ENCODE data around the gene HIGD1B. TPM values are rescaled to one million over a fixed set of nuclear protein-coding genes. Genes with fewer than 3 reads are reported as not detected.
A peak's percentile ranks its signal among the peaks of the same experiment; 100 is the strongest.
"Not testable (repeated sequence)": the region's sequence is repeated elsewhere in the genome, so short reads cannot be mapped to it uniquely, and the experiment has no call there.

The HIGD1B gene
- not detected in 2 replicates for total RNA-seq (2014; rRNA removed; shearing (Covaris generic))

DNA sequence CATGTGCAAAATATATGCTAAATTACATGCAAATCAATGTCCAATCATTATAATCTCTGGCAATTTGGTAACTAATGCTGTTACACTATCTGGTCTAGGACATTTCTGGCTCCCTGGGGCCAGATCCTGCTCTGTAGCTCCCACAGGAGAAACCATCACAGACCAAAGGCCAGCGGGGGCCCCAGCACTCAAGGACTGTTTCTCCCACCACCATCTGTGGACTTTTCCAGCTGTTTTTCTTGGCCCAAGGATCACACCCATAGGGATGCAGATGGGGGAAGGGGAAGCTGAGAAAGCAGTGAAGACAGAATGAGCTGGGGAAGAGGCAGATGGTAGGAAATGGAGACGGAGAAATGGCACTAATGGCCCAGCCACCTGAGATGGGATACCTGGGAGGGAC, at the start of gene HIGD1B:
HIGD1B (plus strand) TSS at position 298 of the 400 bp plus-strand sequence. CDS start 270 bp downstream, outside the sequence.
- DNase-seq (ENCODE audit: low spot score) = no peak

GRCh38 chr17:44798356-44798755, 49.3 kb upstream of the HIGD1B start:
- DNase-seq (ENCODE audit: low spot score) = no peak

DNA sequence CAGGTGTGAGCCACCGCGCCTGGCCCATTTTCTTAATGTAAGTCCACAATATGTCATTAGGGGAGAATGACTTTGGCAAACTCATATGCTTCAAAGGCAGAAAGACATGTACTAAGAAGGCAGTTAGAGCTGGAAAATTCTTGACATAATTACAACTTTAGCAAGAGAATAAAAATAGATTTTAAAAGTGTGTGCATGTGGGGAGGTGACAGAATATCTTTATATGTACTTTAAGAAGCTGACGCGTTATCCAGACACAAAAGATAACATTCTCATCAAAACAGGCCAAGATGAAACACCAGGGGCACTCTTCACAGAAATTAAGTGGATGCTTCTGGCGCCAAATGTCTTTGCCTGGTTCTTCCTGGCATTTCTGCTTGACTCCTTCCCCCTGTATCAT, 45.8 kb upstream of the HIGD1B start:
- no peak for DNase-seq (ENCODE audit: low spot score)

GRCh38 chr17:44804302-44805089, 43.2 kb upstream of the HIGD1B start:
- no peak for DNase-seq (ENCODE audit: low spot score)

DNA sequence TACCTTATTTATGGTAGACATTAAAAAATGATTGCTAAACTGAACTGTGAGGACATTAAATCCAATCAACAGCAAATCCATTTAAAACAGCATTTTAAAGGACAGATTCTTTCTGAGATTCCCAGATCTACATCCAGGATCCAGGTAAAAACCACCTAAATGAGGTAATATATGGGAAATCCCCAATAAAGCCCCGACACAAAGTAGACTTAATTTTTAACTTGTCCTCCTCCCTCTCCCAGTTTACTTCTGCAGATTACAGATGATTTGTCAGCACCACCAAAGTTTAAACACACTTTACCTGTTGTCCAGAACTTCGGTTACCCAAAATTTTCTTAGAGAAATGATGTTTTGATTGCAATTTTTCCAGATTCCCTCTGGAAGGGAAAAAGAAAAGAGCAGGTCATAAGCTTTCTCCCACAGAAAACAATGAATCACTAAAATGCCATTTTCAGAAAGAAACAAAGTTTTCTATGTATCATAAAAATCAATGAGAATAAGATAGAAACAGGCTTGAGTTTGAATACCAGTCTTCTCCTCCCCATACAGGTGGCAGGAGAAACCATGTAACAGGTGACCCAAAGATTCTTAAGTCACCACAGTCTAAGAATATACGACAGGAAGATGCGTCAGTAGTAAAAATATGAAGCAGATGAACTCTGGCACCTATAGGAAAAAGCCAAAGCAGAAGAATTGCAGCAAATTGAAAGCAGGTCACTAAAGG, 40.4 kb upstream of the HIGD1B start:
- no peak for DNase-seq (ENCODE audit: low spot score)

GRCh38 chr17:44807817-44808155, 39.9 kb upstream of the HIGD1B start:
- DNase-seq (ENCODE audit: low spot score) = peak; percentile 72

DNA sequence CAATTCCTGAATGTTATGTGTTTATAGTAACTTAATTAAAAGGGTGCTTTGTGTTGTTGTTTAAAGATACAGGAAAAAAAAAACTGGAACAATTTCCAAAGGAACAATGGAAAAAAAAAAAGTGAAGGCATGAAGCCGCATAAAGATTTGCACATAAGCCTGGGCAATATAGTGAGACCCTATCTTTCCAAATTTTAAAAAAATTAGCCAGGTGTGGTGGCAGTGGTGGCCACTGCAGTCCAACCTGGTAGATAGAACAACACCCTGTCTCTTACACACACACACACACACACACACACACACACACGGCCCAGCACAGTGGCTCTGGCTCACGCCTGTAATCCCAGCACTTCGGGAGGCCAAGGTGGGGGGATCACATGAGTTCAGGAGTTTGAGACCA, 39.5 kb upstream of the HIGD1B start:
- no peak for DNase-seq (ENCODE audit: low spot score)

- not testable (repeated sequence) for DNase-seq (ENCODE audit: low spot score)
These were observed 38.9 kb upstream of the HIGD1B start for GRCh38 chr17:44808656-44809388.

DNA sequence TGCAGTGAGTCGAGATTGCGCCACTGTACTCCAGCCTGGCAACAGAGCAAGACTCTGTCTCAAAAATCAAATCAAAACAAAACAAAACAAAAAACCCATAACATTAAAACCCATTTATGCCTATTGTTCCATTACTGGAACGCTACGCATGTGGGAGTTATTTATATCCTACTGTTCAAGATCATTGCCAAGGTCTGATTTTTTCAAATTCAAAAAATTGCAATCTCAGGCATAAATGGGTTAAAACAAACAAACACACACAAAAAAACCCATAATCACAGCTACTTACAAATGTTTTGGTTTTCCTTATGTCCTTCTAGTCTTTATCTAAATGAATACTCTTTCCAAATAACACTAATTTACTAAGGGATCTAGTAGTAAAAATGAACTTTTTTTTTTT, 35.4 kb upstream of the HIGD1B start:
- DNase-seq (ENCODE audit: low spot score) = no peak

- DNase-seq (ENCODE audit: low spot score) = not testable (repeated sequence)
These were observed 29.2 kb upstream of the HIGD1B start for GRCh38 chr17:44818508-44818907.

DNA sequence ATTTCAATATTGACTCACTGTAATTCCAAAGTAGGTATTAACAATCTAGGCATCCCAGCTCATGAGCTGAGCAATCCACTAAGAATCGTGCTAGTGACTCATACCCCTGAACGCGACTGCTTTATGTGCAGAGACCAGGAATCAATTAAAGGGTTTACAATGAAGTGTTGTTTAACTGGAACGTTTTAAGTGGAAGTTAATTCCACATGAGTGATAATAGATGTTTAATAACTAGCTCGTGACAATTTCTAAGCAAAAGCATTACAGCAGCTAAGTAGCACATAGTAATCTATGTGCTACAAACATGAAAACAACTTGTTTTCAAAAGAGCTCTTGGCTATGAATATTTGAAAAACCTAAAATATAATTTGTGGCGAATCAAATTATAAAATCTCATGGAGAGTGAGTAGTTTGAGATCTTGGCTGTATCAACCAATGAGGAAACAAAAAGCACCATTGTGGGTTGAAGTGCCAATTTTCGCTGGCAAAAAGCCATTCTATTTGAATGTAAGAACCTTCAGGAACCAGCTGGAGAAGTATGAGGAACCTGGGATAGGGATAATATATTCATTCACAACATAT, 27.0 kb upstream of the HIGD1B start:
- DNase-seq (ENCODE audit: low spot score) = peak; percentile 95

DNA sequence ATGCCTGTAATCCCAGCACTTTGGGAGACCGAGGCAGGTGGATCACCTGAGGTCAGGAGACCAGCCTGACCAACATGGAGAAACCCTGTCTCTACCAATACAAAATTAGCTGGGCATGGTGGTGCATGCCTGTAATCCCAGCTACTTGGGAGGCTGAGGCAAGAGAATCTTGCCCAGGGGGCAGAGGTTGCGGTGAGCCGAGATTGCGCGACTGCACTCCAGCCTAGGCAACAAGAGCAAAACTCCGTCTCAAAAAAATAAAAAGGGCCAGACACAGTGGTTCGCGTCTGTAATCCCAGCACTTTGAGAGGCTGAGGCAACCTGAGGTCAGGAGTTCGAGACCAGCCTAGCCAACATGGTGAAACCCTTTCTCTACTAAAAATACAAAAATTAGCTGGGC, 22.4 kb upstream of the HIGD1B start:
- not testable (repeated sequence) for DNase-seq (ENCODE audit: low spot score)

DNA sequence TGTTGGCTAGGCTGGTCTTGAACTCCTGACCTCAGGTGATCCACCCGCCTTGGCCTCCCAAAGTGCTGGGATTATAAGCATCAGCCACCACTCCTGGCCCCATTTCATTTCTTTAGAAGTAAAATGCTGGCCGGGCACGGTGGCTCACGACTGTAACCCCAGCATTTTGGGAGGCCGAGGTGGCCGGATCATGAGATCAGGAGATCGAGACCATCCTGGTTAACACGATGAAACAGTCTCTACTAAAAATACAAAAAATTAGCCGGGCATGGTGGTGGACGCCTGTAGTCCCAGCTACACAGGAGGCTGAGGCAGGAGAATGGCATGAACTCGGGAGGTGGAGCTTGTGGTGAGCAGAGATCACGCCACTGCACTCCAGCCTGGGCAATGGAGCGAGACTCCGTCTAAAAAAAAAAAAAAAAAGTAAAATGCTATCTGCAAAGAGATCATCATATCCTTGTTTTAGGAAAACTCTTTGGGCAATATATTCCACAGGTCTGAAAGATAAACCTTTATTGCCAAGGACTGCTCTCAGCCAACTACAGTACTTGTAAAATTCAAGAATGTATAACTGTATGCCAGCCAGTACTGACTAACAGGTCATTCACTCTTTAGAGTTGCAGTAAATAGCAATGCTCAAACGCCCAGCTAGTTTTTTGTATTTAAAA, 21.4 kb upstream of the HIGD1B start:
- DNase-seq (ENCODE audit: low spot score) = peak; percentile 53

DNA sequence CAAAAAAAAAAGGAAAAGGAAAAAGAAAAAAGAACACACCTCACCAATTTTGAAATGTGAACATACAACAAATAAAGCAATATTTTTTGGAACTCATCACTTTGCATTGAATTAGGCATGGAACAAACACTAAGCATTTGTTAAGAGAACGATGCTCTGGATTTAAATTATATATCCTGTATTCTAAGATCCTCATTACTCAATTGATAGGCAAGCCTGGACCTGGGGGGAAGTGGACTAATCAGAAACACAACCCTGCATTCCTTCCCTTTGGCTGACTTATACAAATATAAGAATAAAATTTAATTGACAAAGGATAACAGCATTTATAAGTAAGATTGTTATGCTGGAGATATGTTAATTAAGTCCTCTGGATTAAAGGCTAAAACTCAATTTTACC, 19.8 kb upstream of the HIGD1B start:
- DNase-seq (ENCODE audit: low spot score) = no peak

GRCh38 chr17:44828919-44829522, 18.7 kb upstream of the HIGD1B start:
- peak; percentile 44 for DNase-seq (ENCODE audit: low spot score)

- DNase-seq (ENCODE audit: low spot score) = peak; percentile 62
These were observed 17.9 kb upstream of the HIGD1B start, which contains the start of gene GJC1 for GRCh38 chr17:44829523-44830358. Gene GJC1 (minus strand): TSS chr17:44830287. CDS start chr17:44805817, 24,470 bp downstream.

DNA sequence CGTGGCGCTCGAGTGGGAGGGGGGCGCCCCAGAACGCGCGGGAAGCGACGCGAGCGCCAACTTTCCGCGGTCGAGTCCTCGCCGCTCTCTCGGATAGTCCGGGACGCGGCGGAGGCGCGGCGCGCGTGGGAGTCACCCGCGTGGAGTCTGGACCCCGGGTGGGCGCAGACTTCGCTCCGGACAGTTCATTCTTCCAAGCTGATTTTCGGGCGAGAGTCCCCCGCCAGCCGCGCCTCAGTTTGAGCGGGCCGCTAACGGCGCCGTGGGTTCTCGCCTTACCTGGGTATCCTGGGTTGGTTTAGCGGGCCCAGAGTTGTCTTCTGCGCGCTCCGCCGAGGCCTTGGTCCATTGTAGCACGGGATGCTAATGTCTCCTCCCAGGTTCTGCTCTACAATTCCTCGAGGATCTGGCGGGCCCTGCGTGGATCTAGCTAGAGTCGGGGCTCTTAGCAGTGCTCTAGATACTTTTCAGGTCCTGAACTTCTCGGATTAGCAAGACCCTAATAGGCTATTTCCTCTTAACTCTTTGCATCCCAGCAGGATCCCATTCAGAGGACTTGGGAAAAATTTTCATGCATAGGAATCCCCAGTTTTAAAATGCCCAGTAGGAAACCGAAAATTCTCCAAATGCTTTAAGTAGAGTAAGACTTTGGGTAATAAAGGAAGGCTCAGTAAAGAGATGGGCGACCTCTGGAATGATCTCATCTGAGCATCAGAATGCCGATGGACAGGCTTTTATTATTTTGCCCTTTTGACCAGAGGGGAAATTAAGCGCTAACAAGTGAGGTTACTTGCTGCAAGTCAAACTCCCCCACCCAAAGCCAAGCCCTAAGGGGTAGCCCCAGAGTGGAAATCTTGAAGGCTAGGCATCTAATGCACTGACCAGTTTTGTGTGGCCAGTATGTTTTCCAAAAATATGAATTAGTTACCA, 17.1 kb upstream of the HIGD1B start:
- no peak for DNase-seq (ENCODE audit: low spot score)

GRCh38 chr17:44831371-44831770, 16.3 kb upstream of the HIGD1B start:
- DNase-seq (ENCODE audit: low spot score) = no peak

DNA sequence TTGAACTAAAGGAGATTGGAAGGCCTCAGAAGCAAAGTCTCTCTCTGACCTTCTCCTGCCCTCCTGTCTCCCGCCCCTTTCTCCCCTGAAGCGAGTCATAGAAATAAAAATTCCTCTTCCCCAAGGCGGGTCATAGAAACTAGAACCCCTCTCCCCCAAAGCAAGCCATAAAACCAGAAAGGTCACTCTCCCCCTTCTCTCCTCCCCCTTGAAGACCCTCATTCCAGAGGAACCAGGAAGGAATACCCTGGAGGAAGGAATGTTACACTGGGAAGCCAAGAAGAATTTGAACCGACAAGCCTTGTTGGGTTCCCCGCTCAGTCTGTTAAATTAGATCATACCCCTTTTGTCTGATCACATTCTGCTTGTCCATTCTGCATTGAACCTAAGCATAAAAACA, 14.9 kb upstream of the HIGD1B start:
- DNase-seq (ENCODE audit: low spot score) = no peak
